ENCODE data around the gene ARID2.

ARID2 gene

GRCh38 chr12:45708363-45708762 is 21.1 kb upstream of the ARID2 start:
- no peaks in the 10 kb centered on the region for H4K20me1 ChIP-seq (ENCODE audit: low read depth, low read length)
- H3K9ac ChIP-seq (ENCODE audit: low read length): no peak overlapping the region
- no peak overlapping the region for H2AFZ ChIP-seq (ENCODE audit: low read depth, low read length, severe bottlenecking)

GRCh38 chr12:45708901-45709300 is 20.6 kb upstream of the ARID2 start:
- Histone ChIP-seq H3K4me2 (ENCODE audit: low read depth, low read length, poor library complexity, severe bottlenecking) (no peak overlapping the region), H4K20me1 (ENCODE audit: low read depth, low read length) (no peaks in the 10 kb centered on the region), H3K9me2 (replicated peaks; ENCODE audit: insufficient read depth, low read length) (no peaks in the 10 kb centered on the region), H3K36me3 (ENCODE audit: low read length) (no peaks in the 10 kb centered on the region), H3K79me2 (ENCODE audit: insufficient read depth, low read length) (no peaks in the 10 kb centered on the region; the same call in 1 of the 2 replicates), H2AFZ (ENCODE audit: low read depth, low read length, severe bottlenecking) (no peak overlapping the region), H3F3A (ENCODE audit: insufficient read depth) (no peaks in the 10 kb centered on the region), H3K27ac (ENCODE audit: low read depth, low read length) (no peak overlapping the region), H3K27me3 (ENCODE audit: low read length) (no peaks in the 10 kb centered on the region), H3K9me3 (ENCODE audit: insufficient read depth, low read length) (no peaks in the 10 kb centered on the region), H3K9ac (ENCODE audit: low read length) (no peak overlapping the region), H3K4me3 (ENCODE audit: insufficient read depth, low read length, poor library complexity, severe bottlenecking) (no peak overlapping the region)
- no peak for TF ChIP-seq EZH2phosphoT487 (conservative IDR thresholded peaks at IDR 0.05; ENCODE audit: low read length)
- no peak for TF ChIP-seq CTCF (IDR thresholded peaks at IDR 0.05; ENCODE audit: insufficient read depth, low read length, poor library complexity, severe bottlenecking)

More at GRCh38 chr12:45708363-45708762, 21.1 kb upstream of the ARID2 start:
- H3K4me2 ChIP-seq (ENCODE audit: low read depth, low read length, poor library complexity, severe bottlenecking): no peak overlapping the region
- no peaks in the 10 kb centered on the region for H3K9me2 ChIP-seq (replicated peaks; ENCODE audit: insufficient read depth, low read length)
- no peaks in the 10 kb centered on the region for H3K36me3 ChIP-seq (ENCODE audit: low read length)
- no peak overlapping the region for H3K4me3 ChIP-seq (ENCODE audit: insufficient read depth, low read length, poor library complexity, severe bottlenecking)
- TF ChIP-seq EZH2phosphoT487 (conservative IDR thresholded peaks at IDR 0.05; ENCODE audit: low read length): no peak
- no peak for TF ChIP-seq CTCF (IDR thresholded peaks at IDR 0.05; ENCODE audit: insufficient read depth, low read length, poor library complexity, severe bottlenecking)
- no peaks in the 10 kb centered on the region for H3K27me3 ChIP-seq (ENCODE audit: low read length)
- H3K9me3 ChIP-seq (ENCODE audit: insufficient read depth, low read length): no peaks in the 10 kb centered on the region
- H3F3A ChIP-seq (ENCODE audit: insufficient read depth): no peaks in the 10 kb centered on the region
- no peak overlapping the region for H3K27ac ChIP-seq (ENCODE audit: low read depth, low read length)
- H3K79me2 ChIP-seq (ENCODE audit: insufficient read depth, low read length): no peaks in the 10 kb centered on the region

GRCh38 chr12:45712319-45712718 is 17.2 kb upstream of the ARID2 start:
- Histone ChIP-seq H3K27ac (ENCODE audit: low read depth, low read length) (no peak overlapping the region), H3K4me3 (ENCODE audit: insufficient read depth, low read length, poor library complexity, severe bottlenecking) (no peak overlapping the region), H3K79me2 (ENCODE audit: insufficient read depth, low read length) (peaks cover 8% of the 10 kb centered on the region; the same call in 1 of the 2 replicates), H2AFZ (ENCODE audit: low read depth, low read length, severe bottlenecking) (no peak overlapping the region), H3K9me2 (replicated peaks; ENCODE audit: insufficient read depth, low read length) (no peaks in the 10 kb centered on the region), H3K9ac (ENCODE audit: low read length) (no peak overlapping the region), H3K9me3 (ENCODE audit: insufficient read depth, low read length) (no peaks in the 10 kb centered on the region), H3K4me2 (ENCODE audit: low read depth, low read length, poor library complexity, severe bottlenecking) (no peak overlapping the region), H3K27me3 (ENCODE audit: low read length) (no peaks in the 10 kb centered on the region), H3K36me3 (ENCODE audit: low read length) (no peaks in the 10 kb centered on the region), H3F3A (ENCODE audit: insufficient read depth) (no peaks in the 10 kb centered on the region), H4K20me1 (ENCODE audit: low read depth, low read length) (no peaks in the 10 kb centered on the region)
- TF ChIP-seq CTCF (IDR thresholded peaks at IDR 0.05; ENCODE audit: insufficient read depth, low read length, poor library complexity, severe bottlenecking): no peak
- TF ChIP-seq EZH2phosphoT487 (conservative IDR thresholded peaks at IDR 0.05; ENCODE audit: low read length): no peak

Measured in SU-DHL-6 (cell line).